Measurements from ENCODE around the gene IVD.
A peak's percentile ranks its signal among the peaks of the same experiment; 100 is the strongest.

Gene IVD

DNA sequence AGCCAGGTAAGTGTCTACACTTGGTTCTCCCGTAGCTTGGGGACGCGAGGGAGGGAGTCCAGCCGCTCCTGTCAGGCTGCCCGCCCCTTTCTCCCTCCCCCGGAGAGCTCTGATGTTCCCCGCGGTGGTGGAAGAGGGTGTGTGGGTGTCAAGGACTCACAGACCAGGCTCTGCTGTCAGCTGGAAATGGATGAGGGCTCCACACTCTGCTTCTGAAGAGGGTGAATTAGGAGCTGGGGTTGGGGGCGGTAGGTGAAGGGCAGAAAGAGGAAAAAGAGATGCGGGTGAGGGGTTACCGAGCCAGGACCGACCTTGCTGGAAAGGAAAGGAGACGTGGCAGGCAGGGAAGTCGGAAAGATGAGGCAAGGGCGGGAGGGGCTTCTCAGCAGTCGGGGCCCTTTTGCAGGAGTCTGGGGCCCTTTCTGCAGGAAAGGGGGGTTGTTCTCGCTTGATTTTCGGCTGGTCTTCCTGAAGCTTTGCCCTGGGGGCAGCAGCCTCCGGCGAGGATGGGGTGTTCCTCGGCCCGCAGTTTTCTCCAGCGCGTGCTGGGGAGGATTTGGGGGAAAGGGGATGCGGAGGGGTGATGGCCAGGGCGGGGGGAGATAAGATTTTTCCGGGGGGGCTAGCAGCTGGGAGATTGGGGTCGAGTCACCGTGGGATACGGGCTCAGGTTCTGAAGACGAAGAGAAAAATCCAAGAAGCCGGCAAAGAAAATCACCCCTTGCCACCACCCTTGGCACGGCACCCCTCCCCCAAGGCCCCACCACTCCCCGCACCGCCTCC lies 34.6 kb downstream of the IVD start:
- DNase-seq = peak; percentile 74

DNA sequence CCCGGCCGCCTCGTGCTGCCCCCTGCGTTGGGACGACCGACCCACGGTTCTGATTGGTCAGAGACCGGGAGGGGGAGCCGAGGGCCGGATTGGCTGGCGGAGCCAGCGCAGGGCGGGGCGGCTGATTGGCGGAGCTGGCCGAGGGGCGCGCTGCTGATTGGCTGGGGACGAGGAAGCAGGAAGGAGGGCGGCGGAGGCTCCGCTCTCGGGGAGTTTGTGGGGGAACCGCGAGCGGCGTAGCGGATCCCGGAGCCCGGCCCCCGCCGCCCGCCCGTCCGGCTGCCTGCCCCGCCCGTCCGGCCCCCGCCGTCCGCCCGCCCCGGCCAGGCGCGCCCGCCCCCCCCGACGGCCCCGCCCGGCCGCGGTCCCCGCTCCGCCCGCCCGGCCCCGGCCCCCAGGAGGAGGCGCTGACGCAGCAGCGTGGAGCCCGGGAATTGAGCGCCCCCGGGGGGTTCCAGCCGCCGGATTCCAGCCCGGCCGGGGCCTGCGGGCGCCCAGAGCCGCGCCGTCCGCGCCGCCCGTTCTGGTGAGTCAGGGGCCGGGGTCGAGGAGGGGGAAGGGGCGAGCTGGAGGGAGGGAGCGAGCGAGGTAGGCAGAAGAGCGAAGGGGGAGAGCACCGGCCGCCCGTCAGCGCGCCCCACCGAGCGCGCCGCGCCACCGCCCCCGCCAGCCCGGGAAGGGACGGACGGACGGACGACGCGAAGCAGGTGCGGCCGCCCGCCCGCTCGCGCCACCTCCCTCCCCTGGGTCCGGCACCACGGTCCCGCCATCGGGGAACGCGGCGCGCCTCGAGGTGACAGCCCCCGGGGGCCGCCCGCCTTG lies 35.4 kb downstream of the IVD start, which contains the start of gene BAHD1:
BAHD1 (plus strand) TSS at position 211 of the 822 bp plus-strand sequence. CDS start 17,512 bp downstream, outside the sequence.
- DNase-seq = peak; percentile 97

DNA sequence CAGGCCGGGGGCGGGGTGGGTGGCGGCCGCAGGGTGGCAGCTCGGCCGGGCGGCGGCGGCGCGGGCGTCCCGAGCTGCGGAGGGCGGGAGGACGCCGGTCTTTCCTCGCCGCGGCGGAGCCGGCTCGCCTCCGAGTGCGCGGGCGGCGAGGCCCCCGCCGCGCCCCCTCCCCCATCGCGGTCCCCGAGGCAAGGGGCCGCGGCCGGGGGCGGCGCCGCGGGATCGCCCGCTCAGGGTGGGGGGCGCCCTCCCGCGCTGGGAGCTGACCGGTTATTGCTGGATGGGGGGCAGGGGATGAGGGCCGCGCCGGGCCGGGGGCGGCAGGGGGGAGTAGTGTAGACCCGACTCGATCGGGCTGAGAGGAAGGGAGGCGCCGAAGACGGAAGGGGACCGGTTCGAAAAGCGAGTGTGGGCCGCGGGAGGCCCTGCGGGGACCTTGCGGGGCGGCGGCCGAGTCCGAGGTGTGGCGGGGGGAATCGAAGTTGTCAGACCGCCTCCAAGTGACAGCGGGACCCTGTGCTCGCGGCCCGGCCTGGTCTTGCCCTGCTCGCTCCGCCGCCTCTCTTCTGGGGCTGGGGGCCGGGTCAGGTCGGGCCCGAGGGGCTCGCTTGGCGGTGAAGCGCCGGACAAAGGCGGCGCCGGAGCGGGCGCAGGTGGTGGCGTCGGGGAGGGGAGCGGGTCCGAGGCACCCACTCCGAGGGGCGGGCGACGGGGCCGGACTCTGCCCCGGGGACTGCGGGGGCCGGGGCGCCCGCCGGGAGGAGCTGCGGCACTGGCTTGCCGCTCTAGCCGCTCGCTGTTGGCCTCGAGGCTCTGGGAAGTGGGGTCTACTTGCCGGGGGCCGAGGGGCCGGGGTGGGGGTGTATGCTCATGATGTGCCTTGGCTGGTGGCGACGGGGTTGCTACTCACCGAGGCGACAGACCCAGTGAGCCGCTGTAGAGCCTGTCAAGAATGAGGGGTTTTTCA lies 36.3 kb downstream of the IVD start:
- DNase-seq = peak; percentile 72

DNA sequence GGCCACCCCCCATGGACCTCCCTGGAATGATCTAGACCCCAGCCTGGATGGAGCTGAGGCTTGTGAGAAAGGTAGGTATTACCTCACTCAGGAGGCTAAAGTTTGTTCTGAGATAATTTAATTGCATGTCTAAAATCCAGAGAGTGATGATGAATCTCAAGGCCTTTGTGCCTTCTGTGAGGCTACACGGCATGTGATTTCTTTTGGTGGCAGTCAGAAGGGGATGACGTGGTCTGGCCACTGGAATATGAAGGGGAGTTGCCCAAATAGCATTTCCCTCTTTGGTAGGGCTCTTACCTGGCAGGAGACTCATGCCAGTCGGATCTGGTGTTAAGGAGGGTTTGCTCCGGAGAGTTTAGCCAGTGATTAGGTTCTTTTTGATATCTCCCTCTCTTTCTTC lies 37.7 kb downstream of the IVD start:
- DNase-seq = no peak

DNA sequence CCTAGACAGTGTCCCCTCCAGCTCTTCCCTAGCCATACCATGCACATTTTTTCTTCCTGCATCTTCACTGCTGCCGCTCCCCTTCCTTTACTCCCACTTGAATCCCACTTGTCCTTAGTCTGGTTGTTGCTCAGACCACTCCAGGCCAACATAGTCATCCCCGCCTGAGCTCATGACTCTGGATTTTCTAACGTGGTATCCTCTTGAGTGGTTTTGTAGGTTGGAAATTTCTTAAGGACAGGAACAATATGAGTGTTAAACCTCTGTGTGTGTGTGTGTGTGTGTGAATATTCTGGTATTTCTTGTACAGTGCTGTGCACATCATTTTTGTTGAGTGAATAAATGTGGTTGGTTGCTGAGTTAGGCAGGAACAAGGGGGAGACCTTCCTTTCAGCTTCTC lies 38.3 kb downstream of the IVD start:
- DNase-seq = no peak

DNA sequence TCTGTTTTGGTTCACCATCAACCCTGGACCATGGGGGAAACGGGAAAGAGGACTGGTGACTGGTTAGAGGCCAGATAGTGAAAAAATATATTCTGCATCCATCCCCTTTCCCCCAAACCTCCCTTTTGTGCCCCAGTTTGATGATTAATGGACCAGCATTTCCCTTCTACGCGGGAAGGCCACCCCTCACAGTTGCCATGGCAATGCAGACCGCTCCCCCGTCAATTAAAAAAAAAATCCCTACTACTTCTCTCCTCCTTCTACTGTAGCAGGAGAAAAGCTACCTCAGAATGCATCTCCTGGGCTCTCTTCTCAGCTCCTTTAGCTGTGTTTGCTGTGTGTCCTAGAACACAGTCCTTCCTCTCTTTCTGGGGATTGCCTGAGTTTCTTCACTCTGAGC lies 39.1 kb downstream of the IVD start:
- DNase-seq = no peak

DNA sequence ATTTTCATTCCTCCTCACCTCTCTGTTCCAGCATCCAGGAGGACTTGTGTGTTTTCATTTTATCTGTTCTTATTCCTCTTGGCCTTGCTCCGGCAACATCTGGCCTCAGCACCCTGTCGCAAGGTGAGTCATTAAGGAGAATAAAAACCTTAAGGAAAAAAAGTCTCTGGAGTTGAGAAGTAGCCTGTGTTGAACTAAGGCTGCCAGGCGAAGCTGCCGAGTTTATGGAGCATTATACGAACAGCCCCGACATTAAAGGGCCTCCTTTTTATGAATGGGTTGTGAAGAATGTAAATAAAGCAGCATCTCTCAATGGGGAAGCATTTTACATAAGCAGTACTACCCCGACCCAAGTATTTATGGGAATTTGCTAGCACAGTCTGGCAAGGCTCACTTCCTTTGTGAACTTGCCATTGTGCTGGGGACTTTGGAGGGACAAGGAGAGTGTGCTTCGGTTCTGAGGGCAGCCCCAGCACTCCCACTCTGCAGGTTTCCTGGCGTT lies 39.9 kb downstream of the IVD start:
- no peak for DNase-seq

DNA sequence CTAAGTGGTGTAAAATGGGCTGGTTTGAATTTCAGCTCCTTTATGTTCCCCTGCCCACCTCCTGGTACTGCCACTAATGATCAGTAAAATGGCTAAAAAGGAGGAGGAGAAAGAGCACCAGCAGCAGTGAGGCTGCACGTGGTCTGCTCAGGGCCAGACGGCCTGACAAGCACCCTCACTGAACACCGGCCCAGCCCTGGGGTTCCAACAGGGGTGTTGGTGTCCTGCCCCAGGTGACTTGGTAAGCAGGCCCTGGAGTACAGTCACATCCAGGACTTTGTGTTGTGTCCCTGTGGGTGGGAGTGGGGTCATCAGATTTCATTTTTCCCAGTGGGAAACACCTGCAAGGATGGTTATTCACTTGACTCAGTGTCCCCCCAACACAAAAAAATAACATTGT lies 40.5 kb downstream of the IVD start:
- DNase-seq = no peak

DNA sequence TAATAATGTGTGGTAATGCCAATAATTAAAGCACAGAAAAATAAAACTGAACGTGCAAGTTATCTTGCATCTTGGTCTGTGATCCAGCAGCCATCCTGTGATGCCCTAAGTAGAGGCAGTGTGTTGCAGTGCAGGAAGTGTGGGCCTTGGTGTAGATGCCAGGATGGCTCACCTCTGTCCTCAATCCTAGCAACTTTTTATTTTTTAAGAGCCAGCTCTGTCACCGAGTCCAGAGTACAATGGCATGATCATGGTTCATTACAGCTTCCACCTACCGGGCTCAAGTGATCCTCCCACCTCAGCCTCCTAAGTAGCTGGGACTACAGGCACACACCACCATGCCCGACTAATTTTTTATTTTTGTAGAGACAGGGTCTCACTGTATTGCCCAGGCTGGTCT lies 42.8 kb downstream of the IVD start:
- DNase-seq = no peak

DNA sequence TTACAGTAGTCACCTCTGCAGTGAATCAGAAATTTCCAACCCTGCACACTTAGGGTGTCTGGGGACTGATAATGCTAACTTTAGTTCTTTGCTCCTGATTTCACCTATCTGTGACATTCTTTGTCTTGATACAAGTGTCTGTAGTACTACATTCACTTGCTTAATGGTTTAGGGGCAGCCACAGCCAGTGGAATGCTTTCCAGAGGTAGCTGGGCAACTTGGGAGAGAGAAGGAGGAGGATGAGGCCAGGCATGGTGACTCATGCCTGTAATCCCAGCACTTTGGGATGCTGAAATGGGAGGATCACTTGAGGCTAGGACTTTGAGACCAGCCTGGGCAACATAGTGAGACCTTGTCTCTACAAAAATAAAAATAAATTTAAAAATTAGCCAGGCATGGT lies 43.7 kb downstream of the IVD start:
- DNase-seq = no peak

DNA sequence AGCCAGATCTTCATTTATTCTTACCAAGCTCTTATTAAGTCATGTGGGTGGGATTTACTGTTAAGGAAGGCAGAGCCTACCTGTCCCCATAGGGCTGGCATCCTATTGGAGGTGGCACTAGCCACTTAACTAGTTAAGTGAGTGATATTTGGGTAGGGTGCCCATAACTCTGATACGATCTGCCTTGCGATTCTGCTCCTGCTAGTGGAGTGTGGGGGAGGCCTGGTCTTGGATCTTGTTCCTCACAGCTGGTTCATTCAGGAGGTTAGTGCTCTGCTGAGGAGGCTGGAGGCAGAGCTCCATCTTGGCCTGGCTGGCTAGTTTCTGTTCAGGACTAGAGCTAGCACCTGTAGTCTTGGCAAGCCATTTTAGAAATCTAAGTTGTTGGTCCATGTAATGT lies 44.5 kb downstream of the IVD start:
- no peak for DNase-seq

DNA sequence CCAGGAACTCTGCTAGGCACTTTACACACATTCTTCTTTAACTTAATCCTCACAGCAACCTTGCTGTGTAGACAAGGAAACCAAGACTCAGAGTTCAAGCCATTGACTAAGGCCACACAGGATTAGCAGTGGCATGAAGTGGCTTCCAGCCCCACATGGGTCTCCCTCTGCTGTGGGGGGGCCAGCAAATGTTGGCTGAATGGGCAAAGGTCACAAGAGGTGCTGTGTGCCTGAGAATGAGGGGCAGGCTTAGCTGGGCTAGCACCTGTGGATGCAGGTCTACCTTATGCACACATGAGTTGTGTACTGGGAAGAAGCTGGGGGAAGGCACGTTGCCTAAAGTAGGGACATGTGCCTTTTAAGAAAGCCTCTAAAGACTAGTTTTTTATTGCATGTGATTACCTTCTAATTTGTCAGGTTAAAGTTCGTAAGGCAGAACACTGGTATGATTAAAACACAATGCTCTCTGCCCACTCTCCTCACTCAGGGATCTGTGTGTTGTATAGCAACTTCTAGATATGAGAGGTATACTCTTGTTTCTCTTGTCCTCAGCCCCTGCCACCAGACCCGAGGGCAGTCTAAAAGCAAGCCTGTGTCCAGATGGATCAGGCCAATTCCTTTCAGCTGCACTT lies 46.0 kb downstream of the IVD start:
- DNase-seq = no peak

DNA sequence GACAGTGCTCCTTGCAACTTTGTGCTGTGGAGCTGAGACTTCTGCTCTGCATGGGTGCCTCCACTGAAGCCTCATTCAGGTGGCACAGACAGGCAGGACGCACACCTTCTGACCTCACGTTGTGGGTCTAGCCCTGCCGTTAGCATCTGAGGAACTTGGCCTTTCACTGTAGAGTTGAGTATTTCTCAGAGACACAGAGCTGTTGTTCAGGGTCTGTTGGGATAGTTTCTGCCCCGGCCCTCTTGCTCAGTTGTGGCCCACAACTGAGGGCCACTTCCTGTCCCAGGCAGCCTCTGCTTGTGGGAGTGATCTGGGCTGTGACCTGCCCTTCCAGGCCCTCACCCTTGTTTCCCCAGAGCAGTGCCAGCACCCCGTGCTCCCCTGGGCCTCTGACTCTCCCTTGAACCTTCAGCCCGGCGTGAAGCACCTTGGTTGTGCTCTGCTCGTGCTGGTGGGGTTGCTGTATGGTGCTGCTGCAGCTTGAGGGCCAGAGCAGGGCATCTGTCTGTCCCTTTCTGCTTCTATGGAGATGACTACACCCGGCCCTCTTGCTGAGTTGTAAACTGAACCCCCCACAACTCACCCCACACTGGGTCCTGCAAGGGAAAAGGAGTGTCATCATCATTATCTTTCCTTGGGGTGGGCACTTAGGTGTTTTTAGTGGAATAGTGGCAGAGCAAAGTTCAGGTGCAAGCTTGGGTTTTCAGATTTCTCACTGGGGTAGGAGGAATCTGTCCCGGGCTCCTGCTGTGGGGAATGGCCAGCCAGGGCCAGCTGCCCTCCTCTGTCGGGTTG lies 46.9 kb downstream of the IVD start:
- DNase-seq = no peak

DNA sequence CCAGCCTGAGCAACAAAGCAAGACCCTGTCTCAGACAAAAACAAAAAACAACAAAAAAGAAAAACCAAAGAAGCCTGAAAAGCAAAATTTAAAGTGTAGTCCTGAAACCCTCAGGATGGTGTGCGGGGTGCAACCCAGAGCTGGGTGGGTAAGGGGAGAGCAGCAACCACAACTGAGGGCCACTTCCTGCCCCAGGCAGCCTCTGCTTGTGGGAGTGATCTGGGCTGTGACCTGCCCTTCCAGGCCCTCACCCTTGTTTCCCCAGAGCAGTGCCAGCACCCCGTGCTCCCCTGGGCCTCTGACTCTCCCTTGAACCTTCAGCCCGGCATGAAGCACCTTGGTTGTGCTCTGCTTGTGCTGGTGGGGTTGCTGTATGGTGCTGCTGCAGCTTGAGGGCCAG lies 48.3 kb downstream of the IVD start:
- DNase-seq = peak; percentile 65

DNA sequence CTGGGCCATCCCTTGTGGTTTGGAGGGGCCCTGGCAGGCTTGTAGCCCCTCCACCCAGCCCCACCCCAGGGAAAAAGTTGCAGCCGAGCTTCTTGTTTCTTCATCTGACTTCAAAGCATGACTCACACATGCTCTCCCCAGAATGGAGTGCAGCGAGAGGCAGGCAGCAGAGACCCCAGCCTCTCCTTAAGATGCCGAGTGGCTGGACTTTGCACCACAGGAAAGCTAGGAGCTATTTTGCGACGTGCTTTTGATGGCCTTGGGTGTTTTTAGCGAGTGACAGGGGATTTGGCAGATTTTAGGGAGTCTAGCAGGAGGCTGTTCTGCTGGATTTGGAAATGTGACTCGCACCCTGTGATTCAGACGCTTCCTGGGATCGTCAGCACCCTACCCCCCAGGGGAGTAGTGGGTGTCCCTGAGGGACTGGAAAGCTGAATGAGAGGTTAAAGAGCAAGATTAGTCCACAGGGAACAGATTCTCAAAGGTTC lies 49.4 kb downstream of the IVD start:
- DNase-seq = no peak

DNA sequence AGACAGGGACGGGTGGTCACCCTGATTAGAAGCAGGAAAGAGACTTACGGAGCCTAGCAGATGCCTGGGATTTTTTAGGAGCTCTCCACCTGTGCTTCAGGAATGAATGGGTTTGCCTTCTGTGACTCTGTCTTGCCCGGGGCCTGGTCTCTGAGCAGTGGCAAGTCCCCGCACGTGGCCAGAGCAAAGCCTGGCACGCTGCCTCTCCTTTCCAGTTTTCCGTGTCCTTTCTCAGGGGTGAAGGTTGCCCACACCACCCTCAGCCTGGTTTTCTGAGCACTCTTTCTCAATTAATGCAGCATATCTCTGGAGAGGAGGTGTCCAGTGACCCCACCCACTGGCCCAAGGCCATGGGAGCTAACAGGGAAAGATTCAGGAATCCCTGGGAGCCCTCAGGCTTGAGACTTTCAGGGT lies 50.7 kb downstream of the IVD start:
- DNase-seq = no peak

DNA sequence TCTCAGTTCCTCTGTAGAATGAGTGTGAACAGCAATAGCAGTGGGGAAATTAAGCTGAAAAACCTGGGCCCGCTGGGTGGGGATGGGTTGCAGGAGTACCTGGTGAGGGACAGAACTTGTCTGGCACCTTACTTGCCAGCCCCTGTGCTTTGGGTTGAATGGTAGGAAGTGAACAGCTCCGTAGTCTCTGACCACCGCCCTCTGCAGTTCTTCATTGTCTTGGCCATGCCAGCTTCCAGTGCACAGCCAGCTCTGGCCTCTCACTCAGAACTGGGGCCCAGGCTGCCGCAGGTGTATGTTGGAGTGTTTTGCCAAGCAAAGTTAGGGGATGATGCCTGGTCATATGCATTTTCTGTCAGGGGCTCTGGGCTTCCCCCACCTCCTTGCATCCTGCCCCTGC lies 51.1 kb downstream of the IVD start:
- no peak for DNase-seq

DNA sequence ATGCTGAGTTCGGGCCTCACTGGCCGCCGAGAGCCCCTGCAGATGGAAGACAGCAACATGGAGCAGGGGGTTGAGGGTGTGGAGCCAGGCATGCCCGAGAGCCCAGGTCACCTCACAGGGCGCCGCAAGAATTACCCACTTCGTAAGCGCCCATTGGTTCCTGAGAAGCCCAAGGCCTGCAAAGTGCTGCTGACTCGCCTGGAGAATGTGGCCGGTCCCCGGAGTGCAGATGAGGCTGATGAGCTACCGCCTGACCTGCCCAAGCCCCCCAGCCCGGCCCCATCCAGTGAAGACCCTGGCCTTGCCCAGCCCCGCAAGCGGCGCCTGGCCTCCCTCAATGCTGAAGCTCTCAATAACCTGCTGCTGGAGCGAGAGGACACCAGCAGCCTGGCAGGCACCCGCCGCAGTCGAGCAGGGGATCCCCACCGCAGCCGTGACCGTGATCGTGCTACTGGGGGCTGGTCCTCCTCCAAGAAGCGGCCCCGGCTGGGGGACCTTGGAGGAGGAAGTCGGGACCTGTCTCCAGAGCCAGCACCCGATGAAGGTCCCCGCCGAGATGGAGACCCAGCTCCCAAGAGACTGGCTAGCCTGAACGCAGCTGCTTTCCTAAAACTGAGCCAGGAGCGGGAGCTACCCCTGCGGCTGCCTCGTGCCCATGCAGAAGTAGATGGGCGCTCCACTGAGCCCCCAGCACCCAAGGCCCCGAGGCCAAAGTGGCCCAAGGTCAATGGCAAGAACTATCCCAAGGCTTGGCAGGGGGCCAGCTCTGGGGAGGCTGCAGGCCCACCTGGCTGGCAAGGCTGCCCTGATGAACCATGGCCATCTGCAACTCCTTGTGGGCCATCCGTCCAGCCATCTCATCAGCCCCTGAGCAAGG lies 53.1 kb downstream of the IVD start:
- DNase-seq = no peak

DNA sequence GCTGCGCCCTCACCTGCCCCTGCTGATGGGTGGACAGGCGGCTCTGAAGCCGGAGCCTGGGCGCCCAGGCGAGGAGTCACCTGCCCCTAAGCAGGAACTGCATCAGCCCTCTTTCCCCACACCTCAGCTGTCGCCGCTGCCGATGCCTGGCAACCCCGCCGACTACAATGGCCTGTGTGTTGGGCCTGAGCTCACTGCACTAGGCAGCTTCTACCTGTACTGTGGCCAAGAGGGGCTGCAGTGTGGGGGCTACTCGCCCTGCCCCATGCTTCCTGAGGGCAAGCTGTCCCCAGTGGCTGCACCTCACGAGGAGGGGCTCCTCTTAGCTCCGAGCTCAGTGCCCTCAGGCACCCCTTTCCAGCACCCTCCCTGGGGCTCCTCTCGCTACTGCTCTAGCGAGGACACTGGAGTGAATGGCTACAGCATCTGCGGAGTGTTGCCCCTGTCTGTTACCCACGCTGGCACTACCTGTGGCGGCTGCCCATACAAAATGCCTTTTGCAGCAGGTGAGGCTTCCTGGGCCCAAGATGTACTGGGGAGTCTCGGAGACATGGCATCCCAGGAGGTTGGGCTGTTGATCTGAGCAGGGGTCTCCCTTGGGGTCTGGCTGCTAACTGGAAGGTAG lies 53.9 kb downstream of the IVD start:
- DNase-seq = no peak

DNA sequence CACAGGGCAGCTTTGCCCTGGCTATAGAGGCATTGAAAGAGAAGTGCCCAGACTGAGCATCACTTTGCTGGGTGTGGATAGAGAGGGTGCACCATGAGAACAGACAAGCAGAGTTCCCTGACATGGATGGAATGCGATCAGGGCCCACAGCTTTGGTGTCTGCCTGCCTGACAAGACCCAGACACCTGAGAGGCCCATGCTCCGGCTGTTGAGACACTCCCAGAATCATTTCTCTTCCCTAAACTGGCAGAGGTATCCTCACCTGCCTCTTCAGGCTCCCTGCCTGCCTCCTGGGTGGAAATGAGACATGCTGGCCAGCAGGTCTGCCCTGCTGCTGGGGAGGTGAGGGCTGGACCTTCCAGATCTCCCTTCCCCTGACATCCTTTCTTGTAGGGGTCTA lies 54.8 kb downstream of the IVD start:
- DNase-seq = no peak

Data from activated CD8-positive, alpha-beta memory T cell treated with anti-CD3 and anti-CD28 coated beads for 24 hours (primary cell).